ENCODE measurements around the gene SMARCA1. TPM values are rescaled to one million over a fixed set of nuclear protein-coding genes. Genes with fewer than 3 reads are reported as not detected.

The SMARCA1 gene
- total and polyA plus RNA-seq, 2 of the 13 experiments (the other 11 are each of a cell fraction or from before 2014, with no cell fraction given): 97.7 to 145 TPM

- TF ChIP-seq ETS1 (CRISPR knock-in tag; IDR thresholded peaks at IDR 0.05): no peak
- TF ChIP-seq, protein P1, sequence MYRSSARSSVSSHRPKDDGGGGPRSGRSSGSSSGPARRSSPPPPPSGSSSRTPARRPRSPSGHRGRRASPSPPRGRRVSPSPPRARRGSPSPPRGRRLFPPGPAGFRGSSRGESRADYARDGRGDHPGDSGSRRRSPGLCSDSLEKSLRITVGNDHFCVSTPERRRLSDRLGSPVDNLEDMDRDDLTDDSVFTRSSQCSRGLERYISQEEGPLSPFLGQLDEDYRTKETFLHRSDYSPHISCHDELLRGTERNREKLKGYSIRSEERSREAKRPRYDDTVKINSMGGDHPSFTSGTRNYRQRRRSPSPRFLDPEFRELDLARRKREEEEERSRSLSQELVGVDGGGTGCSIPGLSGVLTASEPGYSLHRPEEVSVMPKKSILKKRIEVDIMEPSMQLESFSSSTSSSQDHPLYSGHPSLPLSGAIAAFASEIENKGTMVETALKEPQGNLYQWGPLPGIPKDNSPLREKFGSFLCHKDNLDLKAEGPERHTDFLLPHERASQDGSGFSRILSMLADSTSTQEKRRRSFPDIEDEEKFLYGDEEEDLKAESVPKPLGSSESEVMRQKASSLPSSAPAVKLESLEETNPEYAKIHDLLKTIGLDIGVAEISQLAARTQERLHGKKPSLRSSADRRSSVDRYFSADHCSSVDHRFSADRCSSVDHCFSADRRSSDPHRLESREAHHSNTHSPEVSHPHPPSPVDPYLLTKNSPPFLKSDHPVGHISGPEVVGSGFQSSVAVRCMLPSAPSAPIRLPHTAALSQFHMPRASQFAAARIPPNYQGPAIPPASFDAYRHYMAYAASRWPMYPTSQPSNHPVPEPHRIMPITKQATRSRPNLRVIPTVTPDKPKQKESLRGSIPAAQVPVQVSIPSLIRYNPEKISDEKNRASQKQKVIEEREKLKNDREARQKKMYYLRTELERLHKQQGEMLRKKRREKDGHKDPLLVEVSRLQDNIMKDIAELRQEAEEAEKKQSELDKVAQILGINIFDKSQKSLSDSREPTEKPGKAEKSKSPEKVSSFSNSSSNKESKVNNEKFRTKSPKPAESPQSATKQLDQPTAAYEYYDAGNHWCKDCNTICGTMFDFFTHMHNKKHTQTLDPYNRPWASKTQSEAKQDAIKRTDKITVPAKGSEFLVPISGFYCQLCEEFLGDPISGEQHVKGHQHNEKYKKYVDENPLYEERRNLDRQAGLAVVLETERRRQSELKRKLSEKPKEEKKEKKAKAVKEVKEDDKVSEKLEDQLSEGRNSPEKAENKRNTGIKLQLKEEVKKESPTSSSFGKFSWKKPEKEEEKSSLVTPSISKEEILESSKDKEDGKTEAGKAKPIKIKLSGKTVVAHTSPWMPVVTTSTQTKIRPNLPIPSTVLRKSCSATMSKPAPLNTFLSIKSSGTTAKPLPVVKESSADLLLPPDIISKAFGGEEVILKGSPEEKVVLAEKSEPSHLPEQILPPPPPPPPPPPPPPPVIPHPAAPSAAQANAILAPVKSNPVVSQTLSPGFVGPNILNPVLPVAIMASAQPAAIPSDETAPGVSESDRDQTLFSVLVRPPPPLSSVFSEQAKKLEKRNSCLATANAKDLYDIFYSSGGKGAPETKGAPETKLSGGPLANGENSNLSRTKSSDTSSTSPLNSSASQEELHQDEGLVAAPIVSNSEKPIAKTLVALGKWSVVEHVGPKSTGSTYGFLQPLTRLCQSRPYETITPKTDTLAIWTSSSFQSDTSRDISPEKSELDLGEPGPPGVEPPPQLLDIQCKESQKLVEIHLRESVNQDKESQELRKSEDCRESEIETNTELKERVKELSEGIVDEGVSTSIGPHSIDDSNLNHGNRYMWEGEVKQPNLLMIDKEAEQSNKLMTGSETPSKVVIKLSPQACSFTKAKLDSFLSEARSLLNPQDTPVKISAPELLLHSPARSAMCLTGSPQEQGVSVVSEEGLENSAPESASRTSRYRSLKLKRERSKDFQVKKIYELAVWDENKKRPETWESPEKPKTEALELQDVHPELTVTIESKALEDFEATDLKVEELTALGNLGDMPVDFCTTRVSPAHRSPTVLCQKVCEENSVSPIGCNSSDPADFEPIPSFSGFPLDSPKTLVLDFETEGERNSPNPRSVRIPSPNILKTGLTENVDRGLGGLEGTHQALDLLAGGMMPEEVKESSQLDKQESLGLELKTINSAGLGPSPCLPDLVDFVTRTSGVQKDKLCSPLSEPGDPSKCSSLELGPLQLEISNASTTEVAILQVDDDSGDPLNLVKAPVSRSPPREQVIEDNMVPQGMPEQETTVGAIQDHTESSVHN (CRISPR knock-in tag; IDR thresholded peaks at IDR 0.05): no peak
- TF ChIP-seq ZNF558 (CRISPR knock-in tag; IDR thresholded peaks at IDR 0.05; ENCODE audit: borderline replicate concordance): no peak
- no peak for TF ChIP-seq HES4 (CRISPR knock-in tag; IDR thresholded peaks at IDR 0.05; ENCODE audit: borderline replicate concordance)
- no peak for TF ChIP-seq NCOA5 (CRISPR knock-in tag; IDR thresholded peaks at IDR 0.05)
- TF ChIP-seq PITX1 (CRISPR knock-in tag; IDR thresholded peaks at IDR 0.05): no peak
- no peak for TF ChIP-seq ZSCAN21 (CRISPR knock-in tag; IDR thresholded peaks at IDR 0.05; ENCODE audit: borderline replicate concordance)
- TF ChIP-seq NCOA2 (CRISPR knock-in tag; IDR thresholded peaks at IDR 0.05): peak; percentile 56
- TF ChIP-seq ZNF460 (CRISPR knock-in tag; IDR thresholded peaks at IDR 0.05; ENCODE audit: borderline replicate concordance): no peak
- no peak for TF ChIP-seq ZNF282 (IDR thresholded peaks at IDR 0.05; ENCODE audit: partially characterized antibody)
- TF ChIP-seq MED13 (CRISPR knock-in tag; IDR thresholded peaks at IDR 0.05): no peak
- no peak for TF ChIP-seq KMT2B (CRISPR knock-in tag; IDR thresholded peaks at IDR 0.05)
- TF ChIP-seq SAP130 (CRISPR knock-in tag; IDR thresholded peaks at IDR 0.05; ENCODE audit: low read depth): peak; percentile 52; the same call in 1 of the 2 replicates
- TF ChIP-seq CEBPG (CRISPR knock-in tag; IDR thresholded peaks at IDR 0.05): no peak; the same call in 1 of the 2 replicates
- no peak for TF ChIP-seq CERS6 (CRISPR knock-in tag; IDR thresholded peaks at IDR 0.05)
- no peak for TF ChIP-seq MXD3 (CRISPR knock-in tag; IDR thresholded peaks at IDR 0.05)
- TF ChIP-seq PRMT3 (CRISPR knock-in tag; IDR thresholded peaks at IDR 0.05; ENCODE audit: borderline replicate concordance, low read depth): no peak
- no peak for TF ChIP-seq HMG20B (CRISPR knock-in tag; conservative IDR thresholded peaks at IDR 0.05)
- no peak for TF ChIP-seq YY1 (IDR thresholded peaks at IDR 0.05; ENCODE audit: insufficient read depth, insufficient replicate concordance, low read depth, low read length)
- no peak for TF ChIP-seq FOXA1 (IDR thresholded peaks at IDR 0.05)
- TF ChIP-seq FOXA1 (CRISPR knock-in tag; IDR thresholded peaks at IDR 0.05): no peak
Observed at GRCh38 chrX:129510331-129510730, 13.0 kb downstream of the SMARCA1 start (continued).
